HEK293 (cell line): ENCODE measurements around the gene MRPL33.

Experiments
- EGR2 ChIP-seq: fragments of 450-650 bp; formaldehyde crosslinking; IDR thresholded peaks from 2 replicates; pipeline ENCODE4 v1.5.1; 2016; ENCODE audit warnings: low read depth, missing biosample characterization, missing genetic modification characterization
- GFI1B ChIP-seq: fragments of 450-650 bp; formaldehyde crosslinking; IDR thresholded peaks from 2 replicates; pipeline ENCODE4 v1.5.1; 2016; ENCODE audit warnings: missing biosample characterization, missing genetic modification characterization
- SP7 ChIP-seq: fragments of 450-650 bp; formaldehyde crosslinking; IDR thresholded peaks from 2 replicates; pipeline ENCODE4 v1.5.1; 2016; ENCODE audit warnings: missing biosample characterization, missing genetic modification characterization
- ZBTB1 ChIP-seq: fragments of 450-650 bp; formaldehyde crosslinking; IDR thresholded peaks from 2 replicates; pipeline ENCODE4 v1.5.1; 2016; ENCODE audit warnings: missing biosample characterization, missing genetic modification characterization
- ZBTB17 ChIP-seq: fragments of 450-650 bp; formaldehyde crosslinking; IDR thresholded peaks from 2 replicates; pipeline ENCODE4 v1.5.1; 2016; ENCODE audit warnings: missing biosample characterization, missing genetic modification characterization
- ZBTB8A ChIP-seq: fragments of 450-650 bp; formaldehyde crosslinking; IDR thresholded peaks from 2 replicates; pipeline ENCODE4 v1.5.1; 2016; ENCODE audit warnings: missing biosample characterization, missing genetic modification characterization
- ZEB2 ChIP-seq: fragments of 450-650 bp; formaldehyde crosslinking; IDR thresholded peaks from 2 replicates; pipeline ENCODE4 v1.5.1; 2016; ENCODE audit warnings: missing biosample characterization, missing genetic modification characterization
- ZFP69B ChIP-seq: fragments of 450-650 bp; formaldehyde crosslinking; IDR thresholded peaks from 2 replicates; pipeline ENCODE4 v1.5.1; 2016; ENCODE audit warnings: missing biosample characterization, missing genetic modification characterization
- ZIC2 ChIP-seq: fragments of 450-650 bp; formaldehyde crosslinking; IDR thresholded peaks from 2 replicates; pipeline ENCODE4 v1.5.1; 2016; ENCODE audit warnings: missing biosample characterization, missing genetic modification characterization
- ZNF132 ChIP-seq: fragments of 450-650 bp; formaldehyde crosslinking; IDR thresholded peaks from 2 replicates; pipeline ENCODE4 v1.5.1; 2017; ENCODE audit warnings: missing biosample characterization, missing genetic modification characterization, borderline replicate concordance
- ZNF19 ChIP-seq: fragments of 450-650 bp; formaldehyde crosslinking; IDR thresholded peaks from 2 replicates; pipeline ENCODE4; 2016; ENCODE audit warnings: missing biosample characterization, missing genetic modification characterization, low read depth
- ZNF302 ChIP-seq: fragments of 450-650 bp; formaldehyde crosslinking; IDR thresholded peaks from 2 replicates; pipeline ENCODE4 v1.5.1; 2016; ENCODE audit warnings: missing biosample characterization, missing genetic modification characterization, low read depth
- ZNF335 ChIP-seq: fragments of 450-650 bp; formaldehyde crosslinking; conservative IDR thresholded peaks from 2 replicates; pipeline ENCODE4 v1.5.1; 2016; ENCODE audit warnings: missing biosample characterization, missing genetic modification characterization
- ZNF404 ChIP-seq: fragments of 450-650 bp; formaldehyde crosslinking; IDR thresholded peaks from 2 replicates; pipeline ENCODE4 v1.5.1; 2017; ENCODE audit warnings: missing biosample characterization, missing genetic modification characterization
- ZNF558 ChIP-seq: fragments of 450-650 bp; formaldehyde crosslinking; IDR thresholded peaks from 2 replicates; pipeline ENCODE4 v1.5.1; 2016; ENCODE audit warnings: missing biosample characterization, missing genetic modification characterization
- ZNF585B ChIP-seq: fragments of 450-650 bp; formaldehyde crosslinking; IDR thresholded peaks from 2 replicates; pipeline ENCODE4 v1.5.1; 2016; ENCODE audit warnings: missing biosample characterization, missing genetic modification characterization
- ZNF629 ChIP-seq: fragments of 450-650 bp; formaldehyde crosslinking; IDR thresholded peaks from 2 replicates; pipeline ENCODE4 v1.5.1; 2017; ENCODE audit warnings: missing biosample characterization, missing genetic modification characterization
- ZNF658 ChIP-seq: fragments of 450-650 bp; formaldehyde crosslinking; IDR thresholded peaks from 2 replicates; pipeline ENCODE4; 2016; ENCODE audit warnings: missing biosample characterization, missing genetic modification characterization
- ZNF830 ChIP-seq: fragments of 450-650 bp; IDR thresholded peaks from 2 replicates; pipeline ENCODE4 v1.5.0; 2018; ENCODE audit warnings: missing biosample characterization, missing genetic modification characterization, low read depth, mild to moderate bottlenecking, moderate library complexity
- ZSCAN30 ChIP-seq: fragments of 450-650 bp; IDR thresholded peaks from 2 replicates; pipeline ENCODE4 v1.5.1; 2018; ENCODE audit warnings: missing biosample characterization, mild to moderate bottlenecking, missing genetic modification characterization, moderate library complexity
- TF ChIP-seq, protein P1 (sequence below): fragments of 450-650 bp; formaldehyde crosslinking; IDR thresholded peaks from 2 replicates; pipeline ENCODE4 v1.5.1; 2017; ENCODE audit warnings: missing biosample characterization, missing genetic modification characterization
- TF ChIP-seq, protein P2 (sequence below): fragments of 450-650 bp; formaldehyde crosslinking; IDR thresholded peaks from 2 replicates; pipeline ENCODE4 v1.5.1; 2016; ENCODE audit warnings: missing biosample characterization, missing genetic modification characterization
- TF ChIP-seq, protein P3 (sequence below): fragments of 450-650 bp; formaldehyde crosslinking; IDR thresholded peaks from 2 replicates; pipeline ENCODE4 v1.5.1; 2017; ENCODE audit warnings: missing biosample characterization, mild to moderate bottlenecking, missing genetic modification characterization, moderate library complexity
- TF ChIP-seq, protein P4 (sequence below): fragments of 450-650 bp; formaldehyde crosslinking; IDR thresholded peaks from 2 replicates; pipeline ENCODE4; 2016; ENCODE audit warnings: missing biosample characterization, missing genetic modification characterization
- TF ChIP-seq, protein P5 (sequence below): fragments of 450-650 bp; formaldehyde crosslinking; IDR thresholded peaks from 2 replicates; pipeline ENCODE4 v1.5.1; 2016; ENCODE audit warnings: missing biosample characterization, missing genetic modification characterization
- TF ChIP-seq, protein P6 (sequence below): fragments of 450-650 bp; formaldehyde crosslinking; IDR thresholded peaks from 2 replicates; pipeline ENCODE4 v1.5.1; 2016; ENCODE audit warnings: missing biosample characterization, missing genetic modification characterization, low read depth
- TF ChIP-seq, protein P7 (sequence below): fragments of 450-650 bp; formaldehyde crosslinking; IDR thresholded peaks from 2 replicates; pipeline ENCODE4 v1.5.1; 2016; ENCODE audit warnings: missing biosample characterization, missing genetic modification characterization

Gene MRPL33

DNA sequence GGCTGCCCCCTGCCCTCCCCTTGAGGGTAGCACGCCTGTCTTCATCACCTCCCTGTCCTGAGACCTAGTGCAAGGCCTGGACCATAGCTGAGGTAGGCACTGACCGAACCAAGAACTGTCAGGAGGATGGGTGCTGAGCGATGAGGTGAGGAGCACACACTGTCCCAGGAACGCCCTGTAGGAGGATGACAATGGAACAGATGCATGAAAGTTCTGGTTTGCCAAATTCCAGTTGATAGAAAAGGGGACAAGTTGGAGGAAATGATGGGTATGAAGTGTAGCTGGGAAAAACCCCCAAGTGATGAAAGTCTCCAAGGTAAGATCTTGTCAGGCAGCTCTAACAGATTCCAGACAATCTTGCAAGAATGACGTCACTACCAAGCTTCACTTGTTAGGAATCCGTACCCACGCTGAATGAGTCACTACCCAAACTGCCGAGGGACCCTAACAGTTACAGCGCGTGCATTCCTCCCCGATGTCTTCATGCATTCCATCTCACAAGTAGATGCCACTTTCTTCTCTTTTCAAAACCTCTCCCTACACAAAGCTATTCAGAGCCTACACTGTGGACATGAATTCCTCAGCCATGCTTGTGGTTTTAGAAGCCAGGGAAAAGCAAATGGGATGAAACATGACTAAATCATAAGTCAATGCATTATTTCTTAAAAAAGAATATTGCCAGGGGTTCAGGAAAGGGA is 27.6 kb downstream of the MRPL33 start (continued):
- TF ChIP-seq, protein P1, sequence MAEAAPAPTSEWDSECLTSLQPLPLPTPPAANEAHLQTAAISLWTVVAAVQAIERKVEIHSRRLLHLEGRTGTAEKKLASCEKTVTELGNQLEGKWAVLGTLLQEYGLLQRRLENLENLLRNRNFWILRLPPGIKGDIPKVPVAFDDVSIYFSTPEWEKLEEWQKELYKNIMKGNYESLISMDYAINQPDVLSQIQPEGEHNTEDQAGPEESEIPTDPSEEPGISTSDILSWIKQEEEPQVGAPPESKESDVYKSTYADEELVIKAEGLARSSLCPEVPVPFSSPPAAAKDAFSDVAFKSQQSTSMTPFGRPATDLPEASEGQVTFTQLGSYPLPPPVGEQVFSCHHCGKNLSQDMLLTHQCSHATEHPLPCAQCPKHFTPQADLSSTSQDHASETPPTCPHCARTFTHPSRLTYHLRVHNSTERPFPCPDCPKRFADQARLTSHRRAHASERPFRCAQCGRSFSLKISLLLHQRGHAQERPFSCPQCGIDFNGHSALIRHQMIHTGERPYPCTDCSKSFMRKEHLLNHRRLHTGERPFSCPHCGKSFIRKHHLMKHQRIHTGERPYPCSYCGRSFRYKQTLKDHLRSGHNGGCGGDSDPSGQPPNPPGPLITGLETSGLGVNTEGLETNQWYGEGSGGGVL (tag by site-specific recombination): 0 out of 2 replicates have a peak, but pooled peaks have one; percentile 33
- TF ChIP-seq ZBTB17 (tag by site-specific recombination): peak; percentile 91
- TF ChIP-seq ZNF558 (tag by site-specific recombination): peak; percentile 71; the same call in 1 of the 2 replicates
- TF ChIP-seq GFI1B (tag by site-specific recombination): no peak
- TF ChIP-seq, protein P2, sequence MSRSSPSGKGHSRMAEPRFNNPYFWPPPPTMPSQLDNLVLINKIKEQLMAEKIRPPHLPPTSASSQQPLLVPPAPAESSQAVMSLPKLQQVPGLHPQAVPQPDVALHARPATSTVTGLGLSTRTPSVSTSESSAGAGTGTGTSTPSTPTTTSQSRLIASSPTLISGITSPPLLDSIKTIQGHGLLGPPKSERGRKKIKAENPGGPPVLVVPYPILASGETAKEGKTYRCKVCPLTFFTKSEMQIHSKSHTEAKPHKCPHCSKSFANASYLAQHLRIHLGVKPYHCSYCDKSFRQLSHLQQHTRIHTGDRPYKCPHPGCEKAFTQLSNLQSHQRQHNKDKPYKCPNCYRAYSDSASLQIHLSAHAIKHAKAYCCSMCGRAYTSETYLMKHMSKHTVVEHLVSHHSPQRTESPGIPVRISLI (tag by site-specific recombination): 0 out of 2 replicates have a peak, but pooled peaks have one; percentile 17
- no peak for TF ChIP-seq ZBTB1 (tag by site-specific recombination)
- no peak for TF ChIP-seq ZNF404
- TF ChIP-seq ZNF132: no peak
- TF ChIP-seq, protein P3, sequence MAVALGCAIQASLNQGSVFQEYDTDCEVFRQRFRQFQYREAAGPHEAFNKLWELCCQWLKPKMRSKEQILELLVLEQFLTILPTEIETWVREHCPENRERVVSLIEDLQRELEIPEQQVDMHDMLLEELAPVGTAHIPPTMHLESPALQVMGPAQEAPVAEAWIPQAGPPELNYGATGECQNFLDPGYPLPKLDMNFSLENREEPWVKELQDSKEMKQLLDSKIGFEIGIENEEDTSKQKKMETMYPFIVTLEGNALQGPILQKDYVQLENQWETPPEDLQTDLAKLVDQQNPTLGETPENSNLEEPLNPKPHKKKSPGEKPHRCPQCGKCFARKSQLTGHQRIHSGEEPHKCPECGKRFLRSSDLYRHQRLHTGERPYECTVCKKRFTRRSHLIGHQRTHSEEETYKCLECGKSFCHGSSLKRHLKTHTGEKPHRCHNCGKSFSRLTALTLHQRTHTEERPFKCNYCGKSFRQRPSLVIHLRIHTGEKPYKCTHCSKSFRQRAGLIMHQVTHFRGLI: no peak
- TF ChIP-seq, protein P4, sequence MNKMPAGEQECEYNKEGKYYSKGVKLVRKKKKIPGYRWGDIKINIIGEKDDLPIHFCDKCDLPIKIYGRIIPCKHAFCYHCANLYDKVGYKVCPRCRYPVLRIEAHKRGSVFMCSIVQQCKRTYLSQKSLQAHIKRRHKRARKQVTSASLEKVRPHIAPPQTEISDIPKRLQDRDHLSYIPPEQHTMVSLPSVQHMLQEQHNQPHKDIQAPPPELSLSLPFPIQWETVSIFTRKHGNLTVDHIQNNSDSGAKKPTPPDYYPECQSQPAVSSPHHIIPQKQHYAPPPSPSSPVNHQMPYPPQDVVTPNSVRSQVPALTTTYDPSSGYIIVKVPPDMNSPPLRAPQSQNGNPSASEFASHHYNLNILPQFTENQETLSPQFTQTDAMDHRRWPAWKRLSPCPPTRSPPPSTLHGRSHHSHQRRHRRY: no peak
- TF ChIP-seq, protein P5, sequence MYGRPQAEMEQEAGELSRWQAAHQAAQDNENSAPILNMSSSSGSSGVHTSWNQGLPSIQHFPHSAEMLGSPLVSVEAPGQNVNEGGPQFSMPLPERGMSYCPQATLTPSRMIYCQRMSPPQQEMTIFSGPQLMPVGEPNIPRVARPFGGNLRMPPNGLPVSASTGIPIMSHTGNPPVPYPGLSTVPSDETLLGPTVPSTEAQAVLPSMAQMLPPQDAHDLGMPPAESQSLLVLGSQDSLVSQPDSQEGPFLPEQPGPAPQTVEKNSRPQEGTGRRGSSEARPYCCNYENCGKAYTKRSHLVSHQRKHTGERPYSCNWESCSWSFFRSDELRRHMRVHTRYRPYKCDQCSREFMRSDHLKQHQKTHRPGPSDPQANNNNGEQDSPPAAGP (tag by site-specific recombination): peak; percentile 72; the same call in 1 of the 2 replicates
- TF ChIP-seq SP7 (tag by site-specific recombination): peak; percentile 89
- TF ChIP-seq ZNF585B (tag by site-specific recombination): no peak
- TF ChIP-seq ZNF302: no peak
- no peak for TF ChIP-seq ZNF658 (tag by site-specific recombination)
- TF ChIP-seq ZNF629: peak; percentile 98
- peak; percentile 91 for TF ChIP-seq ZEB2 (tag by site-specific recombination)
- no peak for TF ChIP-seq ZIC2 (tag by site-specific recombination)
- no peak for TF ChIP-seq ZNF335
- TF ChIP-seq, protein P6, sequence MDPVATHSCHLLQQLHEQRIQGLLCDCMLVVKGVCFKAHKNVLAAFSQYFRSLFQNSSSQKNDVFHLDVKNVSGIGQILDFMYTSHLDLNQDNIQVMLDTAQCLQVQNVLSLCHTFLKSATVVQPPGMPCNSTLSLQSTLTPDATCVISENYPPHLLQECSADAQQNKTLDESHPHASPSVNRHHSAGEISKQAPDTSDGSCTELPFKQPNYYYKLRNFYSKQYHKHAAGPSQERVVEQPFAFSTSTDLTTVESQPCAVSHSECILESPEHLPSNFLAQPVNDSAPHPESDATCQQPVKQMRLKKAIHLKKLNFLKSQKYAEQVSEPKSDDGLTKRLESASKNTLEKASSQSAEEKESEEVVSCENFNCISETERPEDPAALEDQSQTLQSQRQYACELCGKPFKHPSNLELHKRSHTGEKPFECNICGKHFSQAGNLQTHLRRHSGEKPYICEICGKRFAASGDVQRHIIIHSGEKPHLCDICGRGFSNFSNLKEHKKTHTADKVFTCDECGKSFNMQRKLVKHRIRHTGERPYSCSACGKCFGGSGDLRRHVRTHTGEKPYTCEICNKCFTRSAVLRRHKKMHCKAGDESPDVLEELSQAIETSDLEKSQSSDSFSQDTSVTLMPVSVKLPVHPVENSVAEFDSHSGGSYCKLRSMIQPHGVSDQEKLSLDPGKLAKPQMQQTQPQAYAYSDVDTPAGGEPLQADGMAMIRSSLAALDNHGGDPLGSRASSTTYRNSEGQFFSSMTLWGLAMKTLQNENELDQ (tag by site-specific recombination): no peak
- TF ChIP-seq ZSCAN30 (tag by site-specific recombination): no peak
- TF ChIP-seq, protein P7, sequence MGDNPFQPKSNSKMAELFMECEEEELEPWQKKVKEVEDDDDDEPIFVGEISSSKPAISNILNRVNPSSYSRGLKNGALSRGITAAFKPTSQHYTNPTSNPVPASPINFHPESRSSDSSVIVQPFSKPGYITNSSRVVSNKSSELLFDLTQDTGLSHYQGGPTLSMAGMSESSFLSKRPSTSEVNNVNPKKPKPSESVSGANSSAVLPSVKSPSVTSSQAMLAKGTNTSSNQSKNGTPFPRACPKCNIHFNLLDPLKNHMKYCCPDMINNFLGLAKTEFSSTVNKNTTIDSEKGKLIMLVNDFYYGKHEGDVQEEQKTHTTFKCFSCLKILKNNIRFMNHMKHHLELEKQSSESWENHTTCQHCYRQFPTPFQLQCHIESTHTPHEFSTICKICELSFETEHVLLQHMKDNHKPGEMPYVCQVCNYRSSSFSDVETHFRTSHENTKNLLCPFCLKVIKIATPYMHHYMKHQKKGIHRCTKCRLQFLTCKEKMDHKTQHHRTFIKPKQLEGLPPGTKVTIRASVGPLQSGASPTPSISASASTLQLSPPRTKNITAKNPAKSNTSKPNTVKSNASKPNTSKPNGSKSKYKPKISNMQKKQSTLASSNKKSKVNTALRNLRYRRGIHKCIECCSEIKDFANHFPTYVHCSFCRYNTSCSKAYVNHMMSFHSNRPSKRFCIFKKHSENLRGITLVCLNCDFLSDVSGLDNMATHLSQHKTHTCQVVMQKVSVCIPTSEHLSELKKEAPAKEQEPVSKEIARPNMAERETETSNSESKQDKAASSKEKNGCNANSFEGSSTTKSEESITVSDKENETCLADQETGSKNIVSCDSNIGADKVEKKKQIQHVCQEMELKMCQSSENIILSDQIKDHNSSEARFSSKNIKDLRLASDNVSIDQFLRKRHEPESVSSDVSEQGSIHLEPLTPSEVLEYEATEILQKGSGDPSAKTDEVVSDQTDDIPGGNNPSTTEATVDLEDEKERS (tag by site-specific recombination): peak; percentile 31; the same call in 1 of the 2 replicates
- no peak for TF ChIP-seq ZNF19 (tag by site-specific recombination)
- no peak for TF ChIP-seq ZBTB8A (tag by site-specific recombination)
- no peak for TF ChIP-seq ZNF830
- TF ChIP-seq ZFP69B: peak; percentile 70; the same call in 1 of the 2 replicates
- 0 out of 2 replicates have a peak, but pooled peaks have one; percentile 28 for TF ChIP-seq EGR2 (tag by site-specific recombination)
